HG03060 (cell line): ENCODE measurements around the gene USP17L29.
"Not testable (repeated sequence)": the region's sequence is repeated elsewhere in the genome, so short reads cannot be mapped to it uniquely, and the experiment has no call there.

Experiments used
- ATAC-seq: cut with Tn5 transposase; IDR thresholded peaks from one replicate; pipeline ENCODE4 v1.9.1; 2021; ENCODE audit warnings: low read depth, moderate number of reproducible peaks; ENCODE audit not compliant: unreplicated experiment

USP17L29 gene

GRCh38 chr4:9353338-9353737, at the start of gene USP17L29:
Gene USP17L29, plus strand, starts transcription at chr4:9353638. Its CDS starts 0 bp downstream, at chr4:9353638.
- ATAC-seq, result not testable (repeated sequence)

DNA sequence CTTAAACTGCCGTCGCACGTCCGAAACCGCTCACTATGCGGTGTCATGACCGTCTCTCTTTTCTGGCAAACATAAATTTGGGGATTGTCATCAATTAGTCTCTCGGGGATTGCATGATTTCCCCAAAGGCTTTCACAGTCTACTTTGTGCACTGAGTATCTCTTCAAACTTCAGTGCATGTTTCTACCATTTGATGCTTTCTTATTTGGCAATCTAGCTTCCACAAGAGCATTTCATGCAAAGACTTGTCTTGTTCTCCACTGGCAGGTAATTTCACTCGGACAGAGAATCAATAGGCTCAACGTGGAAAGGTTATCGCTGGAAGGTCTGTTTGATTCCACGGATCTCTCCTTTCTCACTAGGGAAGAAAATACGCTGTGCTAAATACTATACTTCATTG, 29.2 kb upstream of the USP17L29 start:
- ATAC-seq, result not testable (repeated sequence)

DNA sequence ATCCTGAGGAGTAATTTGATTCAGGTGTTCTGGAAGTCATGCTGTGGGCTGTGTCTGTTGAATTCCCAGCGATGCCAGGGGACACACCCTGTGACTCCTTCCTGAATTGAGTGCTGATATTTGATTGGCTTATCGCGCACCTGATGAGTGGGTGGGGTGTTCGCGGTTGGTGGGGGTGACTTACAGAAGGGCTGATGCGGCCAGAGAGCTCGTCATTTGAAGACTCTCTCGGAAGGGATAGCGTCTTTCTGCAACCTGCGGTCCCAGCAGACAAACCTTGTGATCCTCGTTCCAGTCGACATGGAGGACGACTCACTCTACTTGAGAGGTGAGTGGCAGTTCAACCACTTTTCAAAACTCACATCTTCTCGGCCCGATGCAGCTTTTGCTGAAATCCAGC, 28.6 kb upstream of the USP17L29 start, which contains the start of gene USP17L24:
TSS of gene USP17L24 (plus strand) at position 301 of the 400 bp plus-strand sequence. CDS start at position 301, 0 bp downstream.
- ATAC-seq, result not testable (repeated sequence)

DNA sequence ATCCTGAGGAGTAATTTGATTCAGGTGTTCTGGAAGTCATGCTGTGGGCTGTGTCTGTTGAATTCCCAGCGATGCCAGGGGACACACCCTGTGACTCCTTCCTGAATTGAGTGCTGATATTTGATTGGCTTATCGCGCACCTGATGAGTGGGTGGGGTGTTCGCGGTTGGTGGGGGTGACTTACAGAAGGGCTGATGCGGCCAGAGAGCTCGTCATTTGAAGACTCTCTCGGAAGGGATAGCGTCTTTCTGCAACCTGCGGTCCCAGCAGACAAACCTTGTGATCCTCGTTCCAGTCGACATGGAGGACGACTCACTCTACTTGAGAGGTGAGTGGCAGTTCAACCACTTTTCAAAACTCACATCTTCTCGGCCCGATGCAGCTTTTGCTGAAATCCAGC, 23.8 kb upstream of the USP17L29 start, which contains the start of gene USP17L25:
TSS of gene USP17L25 (plus strand) at position 301 of the 400 bp plus-strand sequence. CDS start at position 301, 0 bp downstream.
- not testable (repeated sequence) for ATAC-seq

DNA sequence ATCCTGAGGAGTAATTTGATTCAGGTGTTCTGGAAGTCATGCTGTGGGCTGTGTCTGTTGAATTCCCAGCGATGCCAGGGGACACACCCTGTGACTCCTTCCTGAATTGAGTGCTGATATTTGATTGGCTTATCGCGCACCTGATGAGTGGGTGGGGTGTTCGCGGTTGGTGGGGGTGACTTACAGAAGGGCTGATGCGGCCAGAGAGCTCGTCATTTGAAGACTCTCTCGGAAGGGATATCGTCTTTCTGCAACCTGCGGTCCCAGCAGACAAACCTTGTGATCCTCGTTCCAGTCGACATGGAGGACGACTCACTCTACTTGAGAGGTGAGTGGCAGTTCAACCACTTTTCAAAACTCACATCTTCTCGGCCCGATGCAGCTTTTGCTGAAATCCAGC, 19.1 kb upstream of the USP17L29 start, which contains the start of gene USP17L26:
TSS of gene USP17L26 (plus strand) at position 301 of the 400 bp plus-strand sequence. CDS start at position 301, 0 bp downstream.
- not testable (repeated sequence) for ATAC-seq

GRCh38 chr4:9339103-9339502, 14.3 kb upstream of the USP17L29 start, which contains the start of gene USP17L5:
Gene USP17L5, plus strand, starts transcription at chr4:9339403. Its CDS starts 0 bp downstream, at chr4:9339403.
- ATAC-seq, result not testable (repeated sequence)

- ATAC-seq, result not testable (repeated sequence)
Observed at GRCh38 chr4:9343848-9344247, 9.6 kb upstream of the USP17L29 start, which contains the start of gene USP17L27. Gene USP17L27, plus strand, starts transcription at chr4:9344148. Its CDS starts 0 bp downstream, at chr4:9344148.

GRCh38 chr4:9348593-9348992, 4.8 kb upstream of the USP17L29 start, which contains the start of gene USP17L28:
Gene USP17L28, plus strand, starts transcription at chr4:9348893. Its CDS starts 0 bp downstream, at chr4:9348893.
- ATAC-seq, result not testable (repeated sequence)

DNA sequence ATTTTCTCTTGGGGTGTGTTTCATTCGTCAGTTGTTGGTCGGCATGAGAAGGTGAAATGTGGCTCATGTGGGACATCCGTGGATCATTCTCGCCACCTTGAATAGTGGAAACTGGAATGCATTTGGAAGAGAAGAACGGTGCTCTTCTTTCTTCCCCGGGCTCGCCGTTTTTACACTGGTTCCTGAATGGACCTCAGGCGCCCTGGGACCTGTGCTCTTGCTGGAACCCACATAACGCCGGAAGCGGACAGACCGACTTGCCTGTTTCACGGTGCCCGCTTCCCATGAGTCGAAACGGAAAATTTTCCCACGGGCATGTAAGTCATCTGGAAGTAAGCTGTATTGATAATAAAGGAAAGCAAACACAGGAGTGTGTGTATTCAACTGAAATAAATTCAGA, 2.6 kb upstream of the USP17L29 start:
- ATAC-seq, result not testable (repeated sequence)

GRCh38 chr4:9362829-9363228, 9.4 kb downstream of the USP17L29 start, which contains the start of gene USP17L30:
Gene USP17L30, plus strand, starts transcription at chr4:9363129. Its CDS starts 0 bp downstream, at chr4:9363129.
- ATAC-seq, result not testable (repeated sequence)

- ATAC-seq, result not testable (repeated sequence)
Observed at GRCh38 chr4:9379881-9380280, 26.4 kb downstream of the USP17L29 start.

GRCh38 chr4:9381012-9381534, 27.6 kb downstream of the USP17L29 start:
- not testable (repeated sequence) for ATAC-seq

DNA sequence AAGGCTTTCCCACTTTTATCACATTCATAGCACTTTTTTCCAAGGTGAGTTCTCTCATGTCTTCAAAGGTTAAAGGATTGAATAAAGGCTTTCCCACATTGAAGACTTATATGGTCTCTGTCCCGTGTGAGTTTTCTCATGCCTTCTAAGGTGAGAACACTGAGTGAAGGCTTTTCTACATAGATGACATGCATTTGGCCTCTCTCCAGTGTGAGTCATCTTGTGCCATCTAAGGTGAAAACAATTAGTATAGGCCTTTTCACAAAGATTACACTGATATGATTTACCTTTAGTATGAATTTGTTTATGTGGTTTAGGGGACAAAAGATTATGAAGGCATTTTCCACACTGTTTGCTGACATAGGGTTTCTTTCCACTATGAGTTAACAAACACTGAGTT, 30.7 kb downstream of the USP17L29 start:
- ATAC-seq, result no peak

DNA sequence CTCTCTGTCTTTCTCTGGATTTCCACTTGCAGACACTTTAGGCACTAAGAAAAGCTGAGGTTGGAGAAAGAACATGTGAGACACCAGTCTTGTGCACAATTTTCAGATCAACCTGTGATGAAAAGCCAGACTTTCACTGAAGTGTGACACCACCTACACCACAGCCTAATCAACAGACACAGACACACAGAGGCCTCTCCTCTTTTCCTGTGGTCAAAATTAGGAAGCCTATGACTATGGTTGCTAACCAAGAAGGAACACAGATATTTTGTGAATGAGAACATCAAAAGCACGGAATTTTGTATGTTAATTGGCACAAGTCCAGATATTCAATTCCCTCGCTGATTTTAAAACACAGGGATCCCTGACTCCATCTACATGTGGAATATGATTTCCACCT, 35.6 kb downstream of the USP17L29 start:
- ATAC-seq, result not testable (repeated sequence)
